ENCODE results near the gene NPPB.

GRCh38 chr1:11862890-11863289 is 4.1 kb upstream of the NPPB start:
- TF ChIP-seq CTCF (IDR thresholded peaks at IDR 0.05) (no peak), POLR2A (IDR thresholded peaks at IDR 0.05) (no peak)

All from sigmoid colon (tissue), 3 donors.